ENCODE results near the gene CDK14.

GRCh38 chr7:91005024-91005423 is 408.9 kb downstream of the CDK14 start:
- TF ChIP-seq CTCF (IDR thresholded peaks at IDR 0.05; ENCODE audit: low read length) (no peak), EZH2 (optimal IDR thresholded peaks at IDR 0.05; ENCODE audit: low read depth, low read length) (no peak), EZH2phosphoT487 (IDR thresholded peaks at IDR 0.05; ENCODE audit: low read length) (no peak)
